ENCODE measurements around the gene ADAM19.

The ADAM19 gene

GRCh38 chr5:157575381-157576020, at the start of gene ADAM19:
Gene ADAM19, minus strand, starts transcription at chr5:157575775. Its CDS starts 79 bp downstream, at chr5:157575696.
- DNase-seq: peak; percentile 45

- no peak for DNase-seq
Measured at GRCh38 chr5:157624144-157624543, 48.6 kb upstream of the ADAM19 start.

GRCh38 chr5:157620776-157621175, 45.2 kb upstream of the ADAM19 start:
- DNase-seq: no peak

- DNase-seq: no peak
Measured at GRCh38 chr5:157618191-157618765, 42.7 kb upstream of the ADAM19 start.

- DNase-seq: no peak
Measured at GRCh38 chr5:157616785-157617184, 41.2 kb upstream of the ADAM19 start.

- DNase-seq: peak; percentile 10
Measured at GRCh38 chr5:157613385-157614245, 38.0 kb upstream of the ADAM19 start.

GRCh38 chr5:157612581-157612980, 37.0 kb upstream of the ADAM19 start:
- DNase-seq: no peak

GRCh38 chr5:157611571-157612476, 36.2 kb upstream of the ADAM19 start:
- DNase-seq: peak; percentile 11

GRCh38 chr5:157610990-157611389, 35.4 kb upstream of the ADAM19 start:
- no peak for DNase-seq

- no peak for DNase-seq
Measured at GRCh38 chr5:157608972-157609565, 33.5 kb upstream of the ADAM19 start.

- peak; percentile 44 for DNase-seq
Measured at GRCh38 chr5:157607371-157608161, 32.0 kb upstream of the ADAM19 start.

GRCh38 chr5:157606046-157606445, 30.5 kb upstream of the ADAM19 start:
- DNase-seq: no peak

GRCh38 chr5:157603333-157604190, 28.0 kb upstream of the ADAM19 start:
- peak; percentile 57 for DNase-seq

GRCh38 chr5:157602505-157602904, 26.9 kb upstream of the ADAM19 start:
- DNase-seq: peak; percentile 34

- no peak for DNase-seq
Measured at GRCh38 chr5:157600252-157600651, 24.7 kb upstream of the ADAM19 start.

GRCh38 chr5:157599565-157599964, 24.0 kb upstream of the ADAM19 start:
- DNase-seq: no peak

- no peak for DNase-seq
Measured at GRCh38 chr5:157598350-157598936, 22.9 kb upstream of the ADAM19 start.

- DNase-seq: no peak
Measured at GRCh38 chr5:157597277-157597676, 21.7 kb upstream of the ADAM19 start.

GRCh38 chr5:157596487-157596886, 20.9 kb upstream of the ADAM19 start:
- DNase-seq: peak; percentile 59

Data from CD4-positive, alpha-beta T cell treated with Interferon gamma for 1 hour (primary cell).